ENCODE results near the gene DVL1. TPM values are rescaled to one million over a fixed set of nuclear protein-coding genes. Genes with fewer than 3 reads are reported as not detected.

Gene DVL1
- total RNA-seq, 2 donors from 2014 or later: 63.5 to 69.2 TPM

DNA sequence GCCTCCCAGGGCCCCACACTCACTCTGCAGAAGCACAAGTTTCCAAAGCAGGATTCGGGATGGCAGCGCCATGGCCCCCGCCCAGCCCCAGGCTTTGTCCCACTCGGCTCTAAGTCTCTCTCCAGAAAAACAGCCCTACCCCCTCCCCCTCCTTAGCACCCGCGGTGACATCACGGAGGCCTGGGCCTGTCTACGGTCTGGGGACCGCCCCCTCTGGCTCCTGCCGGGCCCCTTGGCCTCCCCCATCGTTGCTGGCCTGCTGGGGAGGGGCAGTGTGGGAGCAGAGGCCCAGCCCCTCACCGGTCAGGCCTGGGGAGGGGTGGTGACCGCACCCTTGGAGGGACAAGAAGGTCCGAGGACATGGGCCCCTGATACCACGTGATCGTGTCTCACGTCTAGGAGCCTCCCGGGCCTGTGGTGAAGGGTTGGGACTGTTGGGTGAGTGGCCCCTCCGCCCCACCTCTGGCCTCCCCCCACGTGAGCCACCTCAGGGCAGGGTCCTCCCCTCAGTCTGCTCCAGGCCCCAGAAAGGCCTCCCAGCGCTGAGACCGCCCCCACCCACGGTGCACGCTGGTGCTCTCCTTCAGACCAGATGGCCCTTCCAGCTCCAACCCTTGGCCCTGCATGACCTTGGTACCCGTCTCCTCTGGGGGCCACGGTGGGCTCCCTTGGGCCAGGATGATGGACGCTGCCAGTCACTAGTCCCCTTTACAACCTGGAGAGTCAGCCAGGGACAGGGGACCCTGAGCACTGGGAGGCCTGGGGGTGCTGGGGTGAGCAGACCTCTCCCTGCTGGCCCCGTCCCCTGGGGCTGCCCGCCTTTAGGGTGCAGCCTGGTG is 9.4 kb upstream of the DVL1 start, which contains the start of gene MXRA8:
TSS of gene MXRA8 (minus strand) at position 123 of the 839 bp plus-strand sequence. CDS start at position 72, 51 bp downstream.
- intact Hi-C loops (cut with DNase I): no loop called here
- DNase-seq (peak; percentile 82), ATAC-seq (peak; percentile 68 to 69)

- ATAC-seq (peak in 1 of 2 donors; percentile 10), DNase-seq (no peak)
- intact Hi-C loops (cut with DNase I): no loop called here
Observed at GRCh38 chr1:1357871-1358432, 8.7 kb upstream of the DVL1 start.

DNA sequence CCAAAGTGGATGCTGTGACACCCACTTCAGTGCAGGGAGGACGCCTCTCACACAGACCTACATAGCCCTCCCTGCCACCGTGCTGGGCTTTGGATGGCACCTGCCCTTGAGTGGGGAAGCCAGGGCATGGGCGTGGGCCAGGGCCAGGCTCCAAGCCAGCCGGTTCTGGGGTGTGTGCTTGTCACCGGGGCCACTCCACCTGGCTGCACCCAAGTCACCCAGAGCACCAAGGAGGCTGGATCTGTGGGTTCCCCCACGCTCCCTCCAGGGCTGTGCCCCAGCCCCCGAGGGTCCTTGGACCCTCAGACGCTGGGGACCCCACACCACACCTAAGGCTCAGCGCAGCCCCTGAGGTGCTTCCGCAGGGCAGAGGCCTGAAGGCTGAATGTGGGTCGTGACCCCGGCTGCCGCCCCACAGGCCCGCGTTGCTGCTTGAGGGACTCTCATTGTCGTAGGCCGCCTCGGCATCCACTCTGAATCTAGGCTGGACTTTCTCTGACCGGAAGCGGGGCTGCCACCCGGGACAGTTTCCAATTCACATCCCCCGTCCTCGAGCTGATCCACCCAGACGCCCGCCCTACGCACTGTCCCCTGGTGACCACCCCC is 7.7 kb upstream of the DVL1 start:
- DNase-seq (no peak), ATAC-seq (no peak)

GRCh38 chr1:1356166-1356795 is 7.1 kb upstream of the DVL1 start:
- no peak for DNase-seq

More for the DNA sequence above, 7.7 kb upstream of the DVL1 start:
- intact Hi-C loops (cut with DNase I): no loop called here

GRCh38 chr1:1355416-1355815 is 6.2 kb upstream of the DVL1 start:
- intact Hi-C loops (cut with DNase I): no loop called here
- ATAC-seq (no peak), DNase-seq (no peak)

More at GRCh38 chr1:1356166-1356795, 7.1 kb upstream of the DVL1 start:
- intact Hi-C loops (cut with DNase I): no loop called here
- ATAC-seq: no peak

- intact Hi-C loops (cut with DNase I): no loop called here
- DNase-seq: no peak
- ATAC-seq: no peak
Observed at GRCh38 chr1:1354271-1355247, 5.3 kb upstream of the DVL1 start.

DNA sequence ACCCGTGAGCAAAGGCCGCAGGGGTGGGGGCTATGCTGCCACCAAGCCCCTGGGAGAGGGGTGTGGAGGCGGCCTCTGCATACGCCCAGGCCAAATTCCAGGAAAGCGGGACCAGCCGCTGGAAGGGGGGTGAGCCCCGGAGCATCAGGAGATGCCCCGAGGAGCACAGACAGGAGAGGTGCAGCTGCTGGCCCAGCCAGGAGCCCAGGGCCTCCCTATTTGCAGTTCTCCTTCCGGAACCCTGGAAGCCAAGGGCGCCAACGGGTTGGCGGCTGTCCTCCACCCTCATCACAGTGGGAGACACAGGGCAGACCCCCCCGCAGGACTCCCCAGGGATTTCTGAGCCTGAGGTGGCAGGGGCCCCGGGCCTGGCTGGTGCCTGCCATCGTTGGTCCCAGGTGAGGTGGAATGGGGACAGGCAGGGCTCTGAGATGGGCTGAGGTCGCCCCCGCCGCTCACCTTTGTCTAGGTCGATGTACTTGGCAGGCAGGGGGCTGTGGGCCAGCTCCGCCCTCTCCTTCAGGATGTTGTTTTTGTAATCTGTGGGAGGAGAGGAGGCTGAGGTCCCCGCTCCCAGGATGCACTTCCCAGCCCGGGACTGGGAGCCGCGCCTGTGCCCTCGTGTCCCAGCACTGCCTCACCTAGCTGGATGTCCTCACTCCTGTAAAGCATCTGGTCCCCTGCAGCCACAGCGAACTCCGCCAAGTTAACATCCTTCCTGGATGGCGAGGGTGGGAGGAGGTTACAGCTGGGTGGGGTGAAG is 4.4 kb upstream of the DVL1 start:
- ATAC-seq (no peak), DNase-seq (no peak)
- intact Hi-C loops (cut with DNase I): no loop called here

GRCh38 chr1:1352786-1353388 is 3.7 kb upstream of the DVL1 start:
- intact Hi-C loops (cut with DNase I): no loop called here
- ATAC-seq (no peak), DNase-seq (no peak)

GRCh38 chr1:1351511-1352427 is 2.6 kb upstream of the DVL1 start:
- DNase-seq (peak; percentile 58), ATAC-seq (peak; percentile 19 to 23)
- intact Hi-C loops (cut with DNase I): no loop called here

DNA sequence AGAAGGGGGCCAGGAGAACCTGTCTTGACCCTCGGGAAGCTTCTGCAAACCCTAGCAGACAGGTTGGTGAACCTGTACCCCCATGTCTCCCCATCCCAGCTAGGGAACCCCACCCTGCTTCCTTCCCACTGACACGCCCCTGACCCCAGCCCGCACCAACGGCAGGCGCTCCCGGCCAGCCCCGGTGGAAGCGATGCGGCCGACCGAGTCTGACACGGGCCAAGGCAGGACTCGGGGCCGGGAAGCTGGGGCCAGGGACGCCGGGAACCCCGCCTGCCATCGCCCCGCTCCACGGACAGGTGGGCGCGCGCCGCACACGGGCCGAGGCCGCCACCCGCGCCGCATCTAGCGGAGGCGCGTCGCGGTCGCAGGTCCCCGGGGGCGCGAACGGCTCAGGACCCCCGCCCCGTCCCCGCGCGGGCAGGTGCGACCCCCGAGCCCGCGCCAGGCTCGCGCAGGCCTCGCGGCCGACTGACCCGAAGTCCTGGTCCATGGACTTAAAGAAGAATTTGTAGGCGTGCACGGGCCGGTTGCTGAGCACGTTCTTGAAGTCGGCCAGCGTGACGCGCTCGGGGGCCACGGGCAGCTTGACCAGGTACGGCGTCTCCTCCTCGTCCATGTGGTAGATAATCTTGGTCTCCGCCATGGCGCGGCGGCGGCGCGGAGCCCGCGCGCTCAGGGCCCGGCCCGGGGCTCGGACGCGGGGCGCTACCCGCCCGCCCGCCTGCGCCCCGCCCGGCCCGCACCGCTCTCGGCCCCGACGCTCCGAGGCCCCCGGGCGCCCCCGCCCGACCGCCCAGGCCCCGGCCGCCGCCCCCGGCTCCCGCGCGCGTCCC is 580 bp downstream of the DVL1 start:
- ATAC-seq (peak in 1 of 2 donors; percentile 2), DNase-seq (no peak)
- intact Hi-C loops (cut with DNase I): no loop called here

GRCh38 chr1:1347663-1348419 is 1.4 kb downstream of the DVL1 start:
- DNase-seq: no peak
- intact Hi-C loops (cut with DNase I): no loop called here
- peak; percentile 14 to 17 for ATAC-seq

DNA sequence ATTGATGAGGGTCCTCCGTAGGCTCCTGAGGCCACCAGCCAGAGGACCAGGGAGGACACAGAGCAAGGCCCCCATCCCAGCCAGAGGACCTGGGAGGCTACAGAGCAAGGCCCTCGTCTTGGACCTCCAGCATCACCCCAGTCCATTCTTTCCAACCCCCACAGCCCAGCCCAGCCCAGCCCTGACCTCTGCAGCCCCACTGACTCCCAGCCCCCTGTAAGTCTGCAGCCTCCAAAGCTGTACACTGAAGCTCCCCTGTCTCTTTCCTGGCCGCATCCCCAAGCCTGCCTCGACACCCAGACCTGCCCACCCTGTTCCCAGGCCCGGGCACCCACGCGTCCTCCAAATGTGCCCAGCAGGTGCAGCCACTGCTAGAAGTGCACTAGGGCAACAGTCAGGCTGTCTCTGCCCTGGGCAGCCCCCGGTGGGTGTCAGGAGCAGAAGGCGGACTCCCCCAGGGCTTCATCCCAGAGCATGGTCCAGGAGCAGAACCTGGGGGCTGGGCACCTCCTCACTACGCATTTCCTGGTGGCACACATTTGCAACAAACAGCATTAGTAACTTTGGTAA is 2.1 kb downstream of the DVL1 start:
- DNase-seq (no peak), ATAC-seq (no peak)
- intact Hi-C loops (cut with DNase I): no loop called here

DNA sequence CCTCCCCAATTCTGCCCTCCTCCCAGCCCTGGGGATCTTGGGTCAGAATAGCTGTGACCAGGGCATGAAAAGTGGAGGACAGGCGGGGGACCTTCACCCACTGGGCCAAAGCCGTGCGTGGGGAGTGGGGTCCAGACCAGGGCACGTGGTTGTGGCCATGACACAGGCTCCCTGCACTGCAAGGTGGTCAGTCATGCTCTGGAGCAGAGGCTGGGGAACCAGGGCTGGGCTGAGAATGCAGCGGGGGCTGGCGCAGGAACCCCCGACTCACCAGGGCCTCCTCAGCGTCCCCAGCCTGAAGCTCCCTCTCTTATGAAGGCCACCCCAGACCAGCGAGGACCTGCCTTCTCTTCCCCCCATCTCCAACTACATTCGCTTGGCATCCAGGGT is 2.7 kb downstream of the DVL1 start:
- no peak for DNase-seq
- intact Hi-C loops (cut with DNase I): no loop called here
- ATAC-seq: no peak

GRCh38 chr1:1345860-1346500 is 3.2 kb downstream of the DVL1 start:
- ATAC-seq: no peak
- DNase-seq: no peak
- intact Hi-C loops (cut with DNase I): no loop called here
